HL-60 (cell line): ENCODE results near the gene HSPB1.

ENCODE experiments used
- CTCF ChIP-seq: IDR thresholded peaks from one replicate; pipeline ENCODE4 v1.5.1; 2011; ENCODE audit warnings: low read length, control low read depth, inconsistent platforms; ENCODE audit not compliant: insufficient read depth
- SPI1 ChIP-seq: IDR thresholded peaks from 2 replicates; pipeline ENCODE4 v1.6.1; 2012; ENCODE audit warnings: low read depth, mild to moderate bottlenecking, borderline replicate concordance

- TF ChIP-seq CTCF, result no peak
- TF ChIP-seq SPI1, result no peak
Measured at GRCh38 chr7:76334320-76334967, 32.0 kb downstream of the HSPB1 start.
